Body of pancreas (tissue), 4 donors: ENCODE results near the gene LOXHD1.

Experiments used
- POLR2A ChIP-seq, 3 donors: fragments of 450-650 bp; IDR thresholded peaks; one replicate each; pipeline ENCODE4 v1.6.1; 2016; ENCODE audit warnings: antibody characterized with exemption in 3 of 3, mild to moderate bottlenecking in 2 of 3
- TF ChIP-seq, protein P1 (sequence below), 7 experiments: fragments of 450-650 bp in 4 of 7; fragments of 200-600 bp in 3 of 7; sonication (generic) in 3 of 7; IDR thresholded peaks; one replicate each; pipeline ENCODE4 v1.5.1; 2016 to 2019; ENCODE audit warnings: antibody characterized with exemption in 7 of 7

DNA sequence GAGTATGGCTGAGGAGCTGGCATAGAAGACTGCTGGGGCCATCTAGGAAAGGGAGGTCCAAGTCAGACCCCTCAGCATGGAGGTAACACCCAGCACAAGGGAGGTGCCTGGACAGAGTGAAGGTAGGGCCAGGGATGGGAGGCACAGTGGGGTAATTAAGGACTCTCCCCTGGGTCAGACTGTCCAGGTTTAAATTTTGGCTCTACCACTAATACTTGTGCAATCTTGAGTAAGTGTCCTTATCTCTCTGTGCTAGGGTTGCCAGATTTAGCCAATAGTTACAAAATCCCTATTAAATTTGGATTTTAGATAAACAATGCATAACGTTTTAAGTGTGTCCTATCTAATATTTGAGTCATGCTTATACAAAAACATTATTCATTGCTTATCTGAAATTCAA, 109.5 kb downstream of the LOXHD1 start:
- TF ChIP-seq POLR2A (IDR thresholded peaks at IDR 0.05), result no peak
- TF ChIP-seq, protein P1, sequence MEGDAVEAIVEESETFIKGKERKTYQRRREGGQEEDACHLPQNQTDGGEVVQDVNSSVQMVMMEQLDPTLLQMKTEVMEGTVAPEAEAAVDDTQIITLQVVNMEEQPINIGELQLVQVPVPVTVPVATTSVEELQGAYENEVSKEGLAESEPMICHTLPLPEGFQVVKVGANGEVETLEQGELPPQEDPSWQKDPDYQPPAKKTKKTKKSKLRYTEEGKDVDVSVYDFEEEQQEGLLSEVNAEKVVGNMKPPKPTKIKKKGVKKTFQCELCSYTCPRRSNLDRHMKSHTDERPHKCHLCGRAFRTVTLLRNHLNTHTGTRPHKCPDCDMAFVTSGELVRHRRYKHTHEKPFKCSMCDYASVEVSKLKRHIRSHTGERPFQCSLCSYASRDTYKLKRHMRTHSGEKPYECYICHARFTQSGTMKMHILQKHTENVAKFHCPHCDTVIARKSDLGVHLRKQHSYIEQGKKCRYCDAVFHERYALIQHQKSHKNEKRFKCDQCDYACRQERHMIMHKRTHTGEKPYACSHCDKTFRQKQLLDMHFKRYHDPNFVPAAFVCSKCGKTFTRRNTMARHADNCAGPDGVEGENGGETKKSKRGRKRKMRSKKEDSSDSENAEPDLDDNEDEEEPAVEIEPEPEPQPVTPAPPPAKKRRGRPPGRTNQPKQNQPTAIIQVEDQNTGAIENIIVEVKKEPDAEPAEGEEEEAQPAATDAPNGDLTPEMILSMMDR (IDR thresholded peaks at IDR 0.05), result no peak
